Activated T-cell treated with anti-CD3 and anti-CD28 coated beads, Interleukin-2, amount 50 U/mL, for 1 hour (primary cell): Measurements from ENCODE around the gene PRR36.

Source experiments
- DNase-seq: peaks from one replicate; pipeline ENCODE4 v3.0.0-alpha.2; 2020

The PRR36 gene

GRCh38 chr19:7912697-7913564 lies 38.7 kb upstream of the PRR36 start:
- no peak for DNase-seq

DNA sequence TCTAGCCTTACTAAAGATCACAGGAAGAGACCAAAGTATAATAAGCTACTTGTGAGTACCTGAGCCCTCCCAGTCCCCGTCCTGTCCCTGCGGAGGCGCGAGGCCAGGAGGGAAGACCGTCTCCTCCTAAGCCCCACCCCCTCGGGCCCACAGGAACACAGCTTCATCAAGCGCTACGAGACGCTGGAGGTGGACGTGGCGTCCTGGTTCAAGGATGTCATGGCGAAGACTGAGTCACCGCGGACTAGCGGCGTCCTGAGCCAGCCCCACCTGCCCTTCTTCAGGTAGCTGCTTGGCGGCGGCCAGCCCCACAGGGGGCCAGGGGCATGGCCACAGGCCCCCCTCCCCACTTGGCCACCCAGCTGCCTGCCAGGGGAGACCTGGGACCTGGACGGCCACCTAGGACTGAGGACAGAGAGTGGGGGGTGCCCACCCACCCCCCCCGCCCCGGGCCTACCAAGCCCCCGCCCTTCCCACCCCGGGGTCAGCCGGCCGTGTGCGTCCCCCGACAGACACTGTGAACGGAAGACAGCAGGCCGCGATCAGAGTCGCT lies 38.0 kb upstream of the PRR36 start:
- no peak for DNase-seq

- DNase-seq = no peak
Observed at GRCh38 chr19:7911508-7912143, 37.4 kb upstream of the PRR36 start.

DNA sequence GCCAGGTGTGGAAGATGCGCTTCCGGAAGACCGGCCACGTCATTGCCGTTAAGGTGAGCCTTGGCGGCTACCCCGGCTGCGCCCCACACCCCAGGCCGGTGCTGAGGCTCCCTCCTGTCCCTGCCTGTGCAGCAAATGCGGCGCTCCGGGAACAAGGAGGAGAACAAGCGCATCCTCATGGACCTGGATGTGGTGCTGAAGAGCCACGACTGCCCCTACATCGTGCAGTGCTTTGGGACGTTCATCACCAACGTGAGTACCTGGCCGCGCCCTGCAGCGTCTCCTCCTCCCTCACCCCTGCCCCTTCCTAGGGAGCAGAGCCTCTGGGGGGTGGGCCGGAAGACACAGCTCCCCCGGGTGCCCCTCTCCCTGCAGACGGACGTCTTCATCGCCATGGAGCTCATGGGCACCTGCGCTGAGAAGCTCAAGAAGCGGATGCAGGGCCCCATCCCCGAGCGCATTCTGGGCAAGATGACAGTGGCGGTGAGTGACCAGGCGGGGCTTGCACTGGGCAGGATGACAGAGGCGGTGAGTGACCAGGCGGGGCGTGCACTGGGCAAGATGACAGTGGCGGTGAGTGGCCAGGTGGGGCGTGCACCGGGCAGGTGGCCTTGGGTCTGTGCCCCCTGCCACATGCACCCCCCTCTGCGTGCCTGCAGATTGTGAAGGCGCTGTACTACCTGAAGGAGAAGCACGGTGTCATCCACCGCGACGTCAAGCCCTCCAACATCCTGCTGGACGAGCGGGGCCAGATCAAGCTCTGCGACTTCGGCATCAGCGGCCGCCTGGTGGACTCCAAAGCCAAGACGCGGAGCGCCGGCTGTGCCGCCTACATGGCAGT lies 36.4 kb upstream of the PRR36 start:
- DNase-seq = no peak

DNA sequence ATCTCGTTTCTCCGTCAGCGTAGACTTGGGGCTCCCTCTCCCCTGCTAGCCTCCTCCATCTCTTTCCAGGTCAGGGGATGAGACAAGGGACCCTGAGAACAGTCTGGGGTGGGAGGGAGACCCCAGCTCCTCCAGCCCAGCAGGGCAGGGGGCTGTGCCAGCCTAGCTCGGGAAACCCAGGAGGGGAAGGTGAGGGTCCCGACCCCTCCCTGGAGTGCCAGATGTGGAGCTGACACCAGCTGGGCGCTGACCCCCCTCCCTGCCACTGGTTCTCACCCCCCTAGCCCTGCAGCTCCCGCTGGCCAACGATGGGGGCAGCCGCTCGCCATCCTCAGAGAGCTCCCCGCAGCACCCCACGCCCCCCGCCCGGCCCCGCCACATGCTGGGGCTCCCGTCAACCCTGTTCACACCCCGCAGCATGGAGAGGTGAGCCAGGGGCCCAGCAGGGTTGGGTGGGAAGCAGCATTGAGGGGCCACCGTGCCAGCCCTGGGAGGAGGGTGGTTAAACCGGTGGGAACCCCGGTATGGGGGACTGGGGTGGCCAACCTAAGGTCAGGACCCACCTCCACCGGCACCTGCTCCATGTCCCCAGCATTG lies 35.4 kb upstream of the PRR36 start:
- no peak for DNase-seq

DNA sequence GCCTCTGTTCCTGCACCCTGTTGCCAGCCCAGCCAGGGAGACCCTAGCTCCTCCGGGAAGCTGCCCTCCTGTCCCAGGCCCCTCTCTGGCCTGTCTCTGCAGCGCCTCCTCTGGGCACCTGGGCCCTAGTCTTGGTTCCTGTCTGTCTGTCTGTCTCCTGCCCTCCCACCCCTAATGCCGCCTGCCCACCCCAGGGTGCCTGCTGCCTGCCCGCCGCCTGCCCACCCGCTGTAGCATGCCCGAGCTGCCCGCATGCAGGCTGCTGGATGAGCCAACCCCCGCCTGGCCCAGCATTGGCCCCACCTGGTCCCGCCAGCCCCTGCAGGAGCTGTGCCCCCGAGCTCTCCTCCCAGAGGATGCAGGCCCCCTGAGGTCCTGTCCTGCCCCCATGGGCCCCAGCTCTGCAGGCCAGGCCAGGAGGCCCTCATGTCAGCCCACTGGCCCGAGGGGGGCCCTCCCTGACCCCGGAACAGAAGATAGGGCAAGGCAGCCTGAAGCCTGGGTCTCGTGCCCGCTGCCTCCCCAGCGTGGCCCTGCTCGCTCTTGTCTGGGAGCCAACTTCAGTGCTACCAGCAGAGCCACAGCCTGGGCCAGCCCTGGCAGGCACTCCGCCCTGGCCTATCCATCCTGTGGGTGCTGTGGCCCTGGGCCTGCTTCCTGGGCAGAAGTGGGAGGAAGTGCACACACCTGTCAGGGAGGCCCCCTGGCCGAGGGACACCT lies 34.7 kb upstream of the PRR36 start:
- DNase-seq = no peak

DNA sequence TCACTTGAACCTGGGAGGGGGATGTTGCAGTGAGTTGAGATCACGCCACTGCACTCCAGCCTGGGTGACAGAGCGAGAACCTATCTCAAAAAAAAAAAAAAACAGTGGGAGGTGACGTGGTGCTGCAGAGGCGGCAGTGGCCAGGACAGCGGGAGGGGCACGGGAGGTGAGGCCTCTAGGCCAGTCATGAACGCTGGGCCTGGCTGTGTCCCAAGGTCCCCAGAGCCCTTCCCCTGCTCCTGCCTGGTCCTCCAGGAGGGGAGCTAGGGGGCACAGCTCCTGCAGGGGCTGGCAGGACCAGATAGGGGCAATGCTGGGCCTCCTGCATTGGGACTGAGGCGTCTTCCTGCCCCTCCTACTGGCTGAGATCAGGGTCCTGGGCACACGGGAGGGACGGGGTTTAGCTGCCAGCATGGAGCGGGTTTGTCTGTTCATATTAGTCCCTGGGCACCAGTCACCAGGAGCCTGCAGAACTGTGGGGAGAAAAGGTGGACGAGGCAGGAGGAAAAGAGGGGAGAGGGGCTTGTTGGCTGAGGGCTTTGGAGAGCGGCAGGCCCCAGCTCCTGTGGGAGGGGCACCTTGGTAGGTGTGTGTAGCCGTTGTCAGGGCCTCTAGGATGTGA lies 34.0 kb upstream of the PRR36 start:
- no peak for DNase-seq

DNA sequence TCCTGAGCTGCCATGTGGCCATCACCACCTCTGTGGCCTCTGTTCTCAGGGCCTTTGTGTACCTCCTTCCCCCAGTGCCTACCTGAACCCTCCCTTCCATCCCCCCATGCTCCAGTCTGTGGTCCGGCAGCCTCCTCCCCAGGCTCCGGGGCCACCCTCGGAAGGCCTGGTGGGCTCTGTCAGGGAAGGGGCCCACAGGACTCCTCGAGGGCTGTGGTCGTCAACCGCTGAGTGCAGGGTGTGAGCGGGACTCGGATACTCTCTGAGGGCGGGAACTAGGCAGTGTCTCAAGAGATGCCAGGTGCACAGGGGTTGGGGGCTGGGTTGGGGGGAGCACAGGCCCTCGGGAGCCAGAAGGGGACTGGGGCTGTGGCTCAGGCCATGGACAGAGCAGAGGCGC lies 33.4 kb upstream of the PRR36 start:
- no peak for DNase-seq

- no peak for DNase-seq
Observed at GRCh38 chr19:7907122-7907521, 32.9 kb upstream of the PRR36 start.

GRCh38 chr19:7905859-7906258 lies 31.7 kb upstream of the PRR36 start:
- DNase-seq = no peak

GRCh38 chr19:7905268-7905667 lies 31.1 kb upstream of the PRR36 start:
- DNase-seq = no peak

GRCh38 chr19:7904074-7905020 lies 30.2 kb upstream of the PRR36 start:
- no peak for DNase-seq

DNA sequence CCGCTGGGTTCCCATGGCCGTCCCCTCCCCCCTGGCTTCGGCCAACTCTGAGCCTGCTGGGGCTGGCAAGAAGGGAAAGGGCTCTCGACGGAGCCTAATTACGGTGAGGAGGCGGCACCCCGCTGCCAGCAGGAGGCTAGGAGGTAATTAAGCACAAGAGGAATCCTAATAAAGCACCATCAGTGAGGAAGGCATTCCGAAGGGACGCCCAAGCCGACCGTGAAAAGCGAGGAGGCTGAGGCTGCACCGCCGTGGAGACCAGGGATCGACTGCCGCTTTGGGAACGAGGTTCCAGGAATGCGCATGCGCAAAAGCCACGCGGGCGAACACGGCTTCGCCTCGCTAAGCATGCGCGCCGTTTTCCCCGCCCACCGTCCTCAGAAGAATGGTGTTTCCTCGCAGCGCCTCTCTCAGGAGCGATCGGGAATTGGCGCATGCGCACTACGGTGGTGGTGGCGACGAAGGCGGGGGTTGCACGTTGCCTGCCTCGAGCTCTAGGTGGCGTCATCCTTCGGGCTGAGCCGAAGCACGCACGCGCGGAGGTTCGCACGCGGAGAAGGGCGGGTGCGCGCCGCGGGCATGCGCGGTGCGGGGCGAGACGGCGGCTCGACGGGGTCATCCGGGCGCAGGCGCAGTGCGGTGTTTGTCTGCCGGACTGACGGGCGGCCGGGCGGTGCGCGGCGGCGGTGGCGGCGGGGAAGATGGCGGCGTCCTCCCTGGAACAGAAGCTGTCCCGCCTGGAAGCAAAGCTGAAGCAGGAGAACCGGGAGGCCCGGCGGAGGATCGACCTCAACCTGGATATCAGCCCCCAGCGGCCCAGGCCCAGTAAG lies 29.3 kb upstream of the PRR36 start, which contains the start of gene MAP2K7:
TSS of gene MAP2K7 (plus strand) at position 634 of the 830 bp plus-strand sequence. CDS start at position 702, 68 bp downstream.
- DNase-seq = peak; percentile 100

GRCh38 chr19:7902796-7903243 lies 28.6 kb upstream of the PRR36 start:
- no peak for DNase-seq

GRCh38 chr19:7901337-7901736 lies 27.1 kb upstream of the PRR36 start:
- no peak for DNase-seq

- DNase-seq = no peak
Observed at GRCh38 chr19:7900931-7901330, 26.7 kb upstream of the PRR36 start.

GRCh38 chr19:7900401-7900870 lies 26.2 kb upstream of the PRR36 start:
- no peak for DNase-seq

GRCh38 chr19:7899751-7900378 lies 25.7 kb upstream of the PRR36 start:
- no peak for DNase-seq

DNA sequence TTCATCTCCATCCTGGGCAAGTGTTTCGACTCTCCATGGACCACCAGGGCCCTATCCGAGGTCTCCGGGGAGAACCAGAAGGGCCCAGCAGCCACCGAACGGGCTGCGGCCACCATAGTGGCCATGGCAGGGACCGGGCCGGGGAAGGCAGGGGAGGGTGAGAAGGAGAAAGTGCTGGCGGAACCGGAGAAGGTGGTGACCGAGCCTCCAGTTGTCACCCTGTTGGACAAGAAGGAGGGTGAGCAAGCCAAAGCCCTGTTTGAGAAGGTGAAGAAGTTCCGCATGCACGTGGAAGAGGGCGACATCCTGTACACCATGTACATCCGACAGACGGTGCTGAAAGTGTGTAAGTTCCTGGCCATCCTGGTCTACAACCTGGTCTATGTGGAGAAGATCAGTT lies 24.8 kb upstream of the PRR36 start:
- no peak for DNase-seq
